Cardiac muscle cell (in vitro differentiated cells and primary cell): ENCODE data around the gene GCGR. TPM values are rescaled to one million over a fixed set of nuclear protein-coding genes. Genes with fewer than 3 reads are reported as not detected.

Experiments used
- DNase-seq, 2 donors: peaks; one replicate each; pipeline versions ENCODE4 v3.0.0 to v3.0.0-alpha.2; 2010 to 2017; ENCODE audit warnings: low read depth in 1 of 2, low spot score in 1 of 2
- H3K27ac ChIP-seq: fragments of 200-600 bp; sonication (generic); 2 replicates; pipeline ENCODE4 v1.5.1; 2016
- H3K27me3 ChIP-seq: fragments of 200-600 bp; sonication (generic); 2 replicates; pipeline ENCODE4 v1.6.0; 2016; ENCODE audit warnings: control low read depth
- H3K36me3 ChIP-seq: fragments of 200-600 bp; sonication (generic); 2 replicates; pipeline ENCODE4 v1.5.1; 2016; ENCODE audit warnings: control low read depth
- H3K4me1 ChIP-seq: fragments of 200-600 bp; sonication (generic); 2 replicates; pipeline ENCODE4 v1.8.1; 2017; ENCODE audit warnings: low read depth, mild to moderate bottlenecking, mixed run types
- H3K4me3 ChIP-seq: fragments of 200-600 bp; sonication (generic); 2 replicates; pipeline ENCODE4 v1.5.1; 2016; ENCODE audit warnings: mild to moderate bottlenecking
- H3K9me3 ChIP-seq: fragments of 200-600 bp; sonication (generic); 2 replicates; pipeline ENCODE4 v1.5.1; 2017; ENCODE audit warnings: low read depth, mild to moderate bottlenecking, control low read depth
- CTCF ChIP-seq: IDR thresholded peaks from 2 replicates; pipeline ENCODE4 v1.5.1; 2012; ENCODE audit warnings: low read depth, mild to moderate bottlenecking, low read length
- polyA plus RNA-seq: library from polyadenylated mRNA; unstranded; fragments of >200 nt; fragmentation: Nextera tagmentation; extraction: Ambion mirVana; gene quantifications from 2 replicates; pipeline ENCODE4 v1.2.1, GENCODE V29; 2016
- total RNA-seq: library from RNA; depleted of rRNA; stranded (reverse); fragments of >200 nt; gene quantifications from 2 replicates; pipeline ENCODE4 v1.2.3, GENCODE V29; 2016

Gene GCGR
- total and polyA plus RNA-seq, 2 experiments from 2014 or later: 0.15 to 0.79 TPM

GRCh38 chr17:81821147-81821546, 17.2 kb downstream of the GCGR start:
- Histone ChIP-seq H3K4me3 (no peak overlapping the region), H3K9me3 (no peaks in the 10 kb centered on the region), H3K36me3 (no peaks in the 10 kb centered on the region), H3K4me1 (peaks cover 9% of the 10 kb centered on the region), H3K27me3 (no peaks in the 10 kb centered on the region), H3K27ac (peak overlapping the region; percentile 90)
- TF ChIP-seq CTCF: no peak
- no peak for DNase-seq

- peak; percentile 58 to 69 for DNase-seq
- no peaks in the 10 kb centered on the region for H3K36me3 ChIP-seq
- H3K27me3 ChIP-seq: no peaks in the 10 kb centered on the region
- peak overlapping the region; percentile 90 for H3K27ac ChIP-seq
- peaks cover 9% of the 10 kb centered on the region for H3K4me1 ChIP-seq
- no peaks in the 10 kb centered on the region for H3K9me3 ChIP-seq
- peak; percentile 46 for TF ChIP-seq CTCF
- no peak overlapping the region for H3K4me3 ChIP-seq
Observed at GRCh38 chr17:81821603-81822311, 17.8 kb downstream of the GCGR start.

- TF ChIP-seq CTCF: no peak
Observed at GRCh38 chr17:81822312-81822637, 18.3 kb downstream of the GCGR start.

GRCh38 chr17:81822996-81823819, 19.3 kb downstream of the GCGR start:
- H3K4me1 ChIP-seq: peaks cover 9% of the 10 kb centered on the region
- no peaks in the 10 kb centered on the region for H3K36me3 ChIP-seq
- H3K4me3 ChIP-seq: no peak overlapping the region
- H3K9me3 ChIP-seq: no peaks in the 10 kb centered on the region
- TF ChIP-seq CTCF: no peak
- peak overlapping the region; percentile 90 for H3K27ac ChIP-seq
- no peak for DNase-seq
- no peaks in the 10 kb centered on the region for H3K27me3 ChIP-seq

More at GRCh38 chr17:81822312-81822637, 18.3 kb downstream of the GCGR start:
- H3K9me3 ChIP-seq: no peaks in the 10 kb centered on the region
- no peak overlapping the region for H3K4me3 ChIP-seq
- H3K36me3 ChIP-seq: no peaks in the 10 kb centered on the region
- peaks cover 9% of the 10 kb centered on the region for H3K4me1 ChIP-seq
- H3K27me3 ChIP-seq: no peaks in the 10 kb centered on the region
- peak overlapping the region; percentile 90 for H3K27ac ChIP-seq
- DNase-seq: no peak

- TF ChIP-seq CTCF: no peak
- Histone ChIP-seq H3K36me3 (no peaks in the 10 kb centered on the region), H3K27ac (no peak overlapping the region), H3K9me3 (no peaks in the 10 kb centered on the region), H3K27me3 (no peaks in the 10 kb centered on the region), H3K4me3 (no peak overlapping the region), H3K4me1 (peaks cover 9% of the 10 kb centered on the region)
- no peak for DNase-seq
Observed at GRCh38 chr17:81823820-81824550, 20.0 kb downstream of the GCGR start.
